Tibial nerve (tissue), 4 donors: ENCODE measurements around the gene GIMAP8.

ENCODE experiments used
- CTCF ChIP-seq, 5 experiments: fragments of 200-600 bp in 3 of 5; fragments of 450-650 bp in 2 of 5; sonication (generic) in 3 of 5; IDR thresholded peaks; one replicate each; pipeline ENCODE4 v1.5.1; 2016 to 2019; ENCODE audit warnings: antibody characterized with exemption in 5 of 5, mild to moderate bottlenecking in 3 of 5, moderate library complexity in 2 of 5
- EP300 ChIP-seq, 2 donors: sonication (generic); formaldehyde crosslinking; IDR thresholded peaks; one replicate each; pipeline ENCODE4 v1.6.1; 2017; ENCODE audit warnings: antibody characterized with exemption in 2 of 2, mild to moderate bottlenecking in 1 of 2
- POLR2A ChIP-seq, 2 donors: fragments of 450-650 bp; IDR thresholded peaks; one replicate each; pipeline ENCODE4 v1.6.1; 2017; ENCODE audit warnings: antibody characterized with exemption in 2 of 2, mild to moderate bottlenecking in 2 of 2, moderate library complexity in 2 of 2

- TF ChIP-seq POLR2A (IDR thresholded peaks at IDR 0.05): no peak
- TF ChIP-seq CTCF (IDR thresholded peaks at IDR 0.05): no peak
- no peak for TF ChIP-seq EP300 (IDR thresholded peaks at IDR 0.05)
Observed at GRCh38 chr7:150428671-150429451, 21.6 kb upstream of the GIMAP8 start.
